Fibroblast of skin of right biceps (primary cell): Measurements from ENCODE around the gene COL21A1.

ENCODE experiments used
- DNase-seq: peaks from one replicate; pipeline ENCODE4 v3.0.0-alpha.2; 2013

Gene COL21A1

GRCh38 chr6:56244528-56245253, 2.7 kb downstream of the COL21A1 start:
- DNase-seq = no peak

DNA sequence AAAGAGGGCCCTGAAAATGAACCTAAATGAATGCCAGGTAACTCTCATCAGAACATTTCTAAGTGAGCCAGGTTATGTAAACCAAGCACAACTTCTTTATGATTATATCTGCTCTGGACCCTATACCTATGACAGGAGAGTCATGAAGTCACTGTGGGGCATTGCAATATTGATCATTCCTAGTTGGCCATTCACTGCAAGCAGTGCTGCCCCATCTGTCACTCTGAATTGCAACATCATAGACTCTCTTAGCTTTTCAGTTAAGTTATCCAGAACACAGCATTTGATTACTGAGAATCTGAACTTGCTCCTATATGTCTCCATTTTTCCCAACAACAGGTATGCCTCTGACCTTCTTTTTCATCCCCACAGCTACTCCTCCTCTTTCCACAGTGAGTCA, 3.3 kb downstream of the COL21A1 start:
- no peak for DNase-seq

GRCh38 chr6:56243518-56244070, 3.8 kb downstream of the COL21A1 start:
- no peak for DNase-seq

DNA sequence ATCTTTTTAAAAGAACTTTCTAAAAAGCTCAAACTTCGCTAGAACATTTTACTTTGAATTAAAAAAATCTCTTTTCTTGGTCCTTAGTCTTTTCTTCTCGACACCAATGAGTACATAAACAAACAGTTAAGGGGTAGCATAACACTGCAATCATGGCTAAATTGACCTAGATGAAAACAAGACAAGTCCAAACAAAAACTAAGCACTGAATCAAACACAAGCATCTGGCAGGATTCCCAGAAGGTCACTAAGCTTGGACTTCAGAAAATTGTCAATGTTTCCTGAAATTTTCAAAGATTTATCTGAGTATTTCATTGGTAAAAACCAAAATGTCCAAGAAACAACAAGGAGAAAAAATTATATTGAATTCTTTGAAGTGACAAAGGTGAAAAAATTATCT, 5.0 kb downstream of the COL21A1 start:
- no peak for DNase-seq

DNA sequence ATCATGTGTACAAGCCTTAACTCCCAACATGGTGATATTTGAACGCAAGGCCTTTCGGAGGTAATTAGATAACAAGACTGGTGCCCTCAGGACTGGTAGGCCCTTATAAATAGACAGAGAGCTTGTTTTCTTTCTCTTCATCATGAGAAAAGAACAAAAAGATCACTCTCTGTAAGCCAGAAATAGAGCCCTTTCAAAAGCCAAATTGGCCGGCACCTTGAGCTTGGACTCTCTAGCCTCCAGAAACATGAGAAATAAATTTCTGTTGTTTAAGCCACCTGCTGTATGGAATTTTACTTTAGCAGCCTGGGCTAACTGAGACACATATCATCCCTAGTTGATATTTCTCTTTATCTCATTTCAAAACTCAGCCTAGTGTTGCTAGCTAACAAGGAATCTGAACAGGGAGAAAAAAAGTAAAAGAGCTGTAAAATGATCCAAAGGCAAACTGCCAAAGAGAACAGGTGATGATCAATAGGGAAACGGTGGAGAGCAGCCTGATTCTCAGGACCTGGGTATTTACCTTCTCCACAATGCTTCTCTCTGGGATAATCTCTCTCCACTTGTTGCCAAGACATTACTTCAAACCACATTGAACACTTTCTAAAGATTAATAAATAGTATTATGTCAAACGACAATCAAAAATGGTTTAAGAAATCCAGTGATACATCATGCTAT, 6.1 kb downstream of the COL21A1 start:
- DNase-seq = no peak

DNA sequence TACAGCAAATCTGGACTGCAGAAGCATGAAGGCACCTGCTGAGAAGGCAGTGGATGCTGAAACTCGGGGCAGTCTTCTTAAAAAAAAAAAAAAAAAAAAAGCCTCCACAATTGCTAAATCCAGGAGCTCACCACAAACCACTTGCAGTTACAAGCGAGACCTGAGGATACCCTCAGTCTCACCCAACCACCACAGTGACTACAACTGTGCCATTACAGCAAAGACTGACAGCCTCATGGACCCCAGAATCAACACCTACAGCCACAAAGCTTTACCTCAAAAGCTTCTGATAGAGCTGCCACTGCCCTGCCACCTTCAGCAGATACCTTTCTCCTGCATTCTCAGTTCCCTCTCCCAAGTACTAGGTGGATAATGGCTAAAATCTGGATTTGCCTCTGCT, 9.0 kb downstream of the COL21A1 start:
- DNase-seq = no peak

- DNase-seq = no peak
Observed at GRCh38 chr6:56235245-56235644, 12.1 kb downstream of the COL21A1 start.

GRCh38 chr6:56232436-56232835, 14.9 kb downstream of the COL21A1 start:
- DNase-seq = no peak

GRCh38 chr6:56231827-56232226, 15.6 kb downstream of the COL21A1 start:
- no peak for DNase-seq

DNA sequence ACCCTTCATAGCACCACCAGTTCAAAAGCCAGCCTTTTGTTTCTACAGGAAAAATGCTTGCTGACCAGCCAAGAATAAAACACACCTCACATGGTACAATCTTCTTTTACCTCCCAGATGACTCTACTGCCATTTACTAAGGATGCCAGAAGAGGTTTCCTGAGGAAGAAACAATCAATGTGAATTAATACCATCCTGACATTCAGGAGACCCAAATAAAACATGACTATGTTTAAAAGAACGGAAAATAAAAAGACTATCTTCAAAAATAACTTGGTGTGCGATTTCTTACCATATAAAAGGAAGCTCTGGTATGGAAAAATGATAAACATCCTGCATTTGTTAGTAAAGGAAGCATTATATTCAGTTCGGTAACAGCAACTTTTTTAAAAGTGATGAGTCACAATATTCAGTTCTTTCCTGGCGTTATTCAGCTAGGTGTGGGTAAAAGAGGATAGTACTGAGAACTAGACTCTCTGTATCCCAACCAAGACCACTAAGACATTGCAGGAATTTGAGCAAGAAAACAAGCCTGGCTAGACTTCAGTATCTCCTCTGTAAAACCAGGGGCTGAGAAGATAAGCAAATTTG, 16.3 kb downstream of the COL21A1 start:
- no peak for DNase-seq

DNA sequence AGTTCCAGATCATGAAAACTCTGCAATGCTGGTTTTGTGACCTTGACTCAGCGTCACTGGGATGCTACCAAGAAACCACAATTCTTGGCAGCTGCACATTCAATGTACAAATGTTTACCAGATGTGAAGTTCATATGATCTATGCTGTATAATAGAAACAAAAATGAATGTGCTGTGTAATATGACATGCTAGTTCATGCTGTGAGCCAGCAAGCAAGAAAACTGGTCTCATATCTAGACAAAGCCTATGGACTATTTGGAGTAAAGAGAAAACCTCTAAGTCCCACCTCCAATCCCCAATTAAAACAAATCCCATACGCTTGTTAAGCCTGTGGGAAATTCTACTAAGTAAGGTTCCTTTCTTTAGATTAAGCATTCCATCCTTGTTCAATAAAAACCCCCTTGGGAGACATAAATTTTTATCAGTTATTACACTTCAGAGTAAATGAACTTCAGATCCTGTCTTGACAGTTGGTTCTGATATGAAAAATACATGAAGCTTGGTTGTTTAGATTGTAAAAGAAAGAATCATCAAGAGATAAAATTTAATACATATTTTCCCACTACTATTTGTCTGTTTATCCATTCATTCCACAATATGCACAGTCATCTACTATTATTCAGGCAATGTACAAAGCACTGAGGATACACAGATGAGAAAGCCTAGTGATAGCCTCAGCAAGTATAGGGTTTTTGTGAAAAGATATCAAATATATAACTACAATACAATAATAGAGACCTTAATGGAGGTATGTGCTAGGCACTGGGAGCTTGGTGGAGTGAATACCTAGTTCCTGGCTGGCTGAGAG, 20.1 kb downstream of the COL21A1 start:
- DNase-seq = peak; percentile 88

- DNase-seq = peak; percentile 89
Observed at GRCh38 chr6:56223995-56224394, 23.4 kb downstream of the COL21A1 start.

DNA sequence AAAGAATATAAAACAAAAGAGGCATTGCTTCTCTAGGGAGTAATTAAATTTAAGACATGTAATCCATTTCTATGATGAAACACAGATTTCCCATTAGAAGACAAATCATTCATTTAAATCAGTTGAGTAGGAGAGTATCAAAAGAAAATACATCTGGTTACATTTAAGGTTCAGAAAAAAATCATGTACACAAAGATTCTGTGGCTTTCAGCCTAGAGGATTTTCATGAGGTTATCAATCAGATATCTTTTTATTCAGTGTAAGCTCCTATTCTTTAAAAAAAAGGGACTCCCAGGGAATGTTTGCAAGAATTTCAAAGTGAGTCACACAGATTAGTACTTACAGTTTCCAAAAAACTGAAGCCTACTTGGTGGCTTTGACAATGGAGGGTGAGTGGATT, 24.9 kb downstream of the COL21A1 start:
- DNase-seq = peak; percentile 94

GRCh38 chr6:56220078-56220477, 27.3 kb downstream of the COL21A1 start:
- DNase-seq = no peak

DNA sequence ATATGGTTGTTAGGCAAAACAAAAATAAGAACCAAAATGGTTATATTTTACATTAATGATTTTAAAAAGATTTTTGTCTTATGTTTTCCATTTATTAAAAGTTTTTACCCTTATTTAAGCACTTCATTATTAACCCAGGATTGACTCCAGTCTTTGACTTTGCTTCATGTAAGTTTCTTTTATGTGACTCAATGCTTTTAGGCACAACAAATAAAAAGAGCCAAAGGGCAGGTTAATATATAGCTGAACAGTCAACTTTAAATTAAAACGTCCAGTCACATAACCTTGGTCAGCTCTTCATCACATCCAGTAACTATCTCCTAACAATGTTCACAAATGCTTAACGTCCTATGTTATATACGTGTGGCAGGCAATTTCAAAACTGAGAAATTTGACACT, 32.7 kb downstream of the COL21A1 start:
- no peak for DNase-seq

DNA sequence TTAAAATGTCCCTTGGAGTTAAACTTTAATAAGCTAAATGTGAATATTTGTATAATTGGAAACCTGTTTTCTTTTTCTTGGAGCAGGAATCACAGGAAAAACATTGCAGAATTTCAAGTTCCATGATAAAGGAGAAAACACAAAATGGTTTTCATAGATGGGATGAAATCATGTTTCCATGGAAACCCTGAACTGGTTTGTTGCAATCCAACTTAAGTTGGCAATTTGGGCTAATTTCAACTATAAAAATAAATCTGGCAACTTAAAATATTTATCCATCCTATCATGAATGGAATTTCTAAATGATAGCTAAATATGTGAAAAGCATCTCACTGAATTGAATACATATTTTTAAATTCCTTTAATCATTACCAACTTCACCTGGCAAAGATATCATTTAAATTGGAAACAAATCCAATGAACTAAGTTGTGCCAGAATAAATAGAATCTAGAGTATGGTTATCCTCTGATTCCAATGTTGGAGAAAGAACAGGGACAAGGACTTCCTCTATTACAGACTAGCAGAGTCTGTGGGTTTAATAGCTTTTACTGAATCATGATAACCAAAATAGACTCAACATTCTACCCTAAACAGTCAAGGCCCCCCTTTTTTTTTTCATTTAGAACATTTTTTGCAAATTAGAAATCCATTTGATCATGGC, 33.2 kb downstream of the COL21A1 start:
- no peak for DNase-seq

DNA sequence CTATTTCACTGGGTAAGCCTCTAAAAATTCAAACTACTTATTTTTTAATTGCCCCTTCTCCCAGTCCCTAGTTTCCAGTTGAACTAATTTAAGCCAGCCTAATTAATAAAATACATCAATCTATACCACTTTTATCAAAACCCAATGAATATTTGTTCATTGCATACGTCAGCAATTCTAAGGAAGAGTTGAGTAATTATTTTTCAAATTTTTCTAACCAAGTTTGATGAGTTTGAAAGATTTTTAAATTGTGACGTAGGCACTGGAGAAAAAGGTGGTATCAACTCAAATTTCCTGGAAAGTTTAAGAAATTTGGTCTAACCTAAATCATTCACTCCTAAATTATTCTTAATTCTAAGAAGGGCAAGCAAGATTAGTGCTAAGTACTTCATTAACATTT, 35.7 kb downstream of the COL21A1 start:
- DNase-seq = no peak

DNA sequence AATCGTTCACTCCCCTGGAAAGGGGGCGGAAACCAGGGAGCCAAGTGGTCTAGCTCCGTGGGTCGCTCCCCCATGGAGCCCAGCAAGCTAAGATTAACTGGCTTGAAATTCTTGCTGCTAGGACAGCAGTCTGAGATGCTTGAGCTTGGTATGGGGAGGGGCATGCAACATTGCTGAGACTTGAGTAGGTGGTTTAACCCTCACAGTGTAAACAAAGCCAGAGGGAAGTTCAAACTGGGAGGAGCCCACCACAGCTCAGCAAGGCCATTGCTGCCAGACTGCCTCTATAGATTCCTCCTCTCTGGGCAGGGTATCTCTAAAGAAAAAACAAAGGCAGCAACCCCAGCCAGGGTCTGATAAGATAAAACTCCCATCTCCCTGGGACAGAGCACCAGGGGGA, 43.2 kb downstream of the COL21A1 start:
- no peak for DNase-seq

DNA sequence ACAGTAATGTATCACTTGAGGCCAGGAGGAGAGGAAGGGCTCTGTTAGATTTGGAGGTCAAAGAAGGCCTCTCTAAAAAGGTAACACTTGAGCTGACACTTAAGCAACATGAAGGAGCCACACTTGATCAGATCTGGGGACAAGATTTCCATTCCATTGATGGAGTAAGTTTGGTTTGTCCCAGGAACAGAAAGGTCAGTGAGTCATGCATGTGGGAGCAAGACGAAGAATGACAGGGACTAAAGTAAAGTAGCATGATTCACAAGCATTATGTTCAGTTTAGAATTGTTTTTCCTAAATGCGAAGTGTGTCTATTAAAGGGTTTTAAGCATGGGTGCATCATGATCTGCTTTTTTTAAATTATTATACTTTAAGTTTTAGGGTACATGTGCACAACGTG, 47.4 kb downstream of the COL21A1 start:
- DNase-seq = peak; percentile 39

- DNase-seq = peak; percentile 29
Observed at GRCh38 chr6:56193846-56194245, 53.5 kb downstream of the COL21A1 start.

GRCh38 chr6:56188429-56188828, 59.0 kb downstream of the COL21A1 start:
- no peak for DNase-seq

DNA sequence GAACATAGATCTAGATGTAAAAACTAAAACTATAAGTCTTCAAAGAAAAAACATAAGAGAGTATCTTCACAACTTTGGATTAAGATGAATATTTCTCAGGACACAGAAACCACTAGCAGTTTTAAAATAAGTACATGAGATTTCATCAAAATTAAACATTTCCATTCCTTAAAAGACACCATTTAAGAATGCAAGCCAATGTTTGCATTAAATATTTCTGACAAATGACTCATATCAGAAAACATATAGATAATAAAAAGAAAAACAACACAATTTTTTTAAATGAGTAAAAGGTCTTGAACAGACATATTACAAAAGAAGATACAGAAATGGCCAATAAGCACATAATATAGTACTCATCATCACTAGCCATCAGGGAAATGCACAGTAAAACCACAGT, 59.7 kb downstream of the COL21A1 start:
- DNase-seq = no peak

DNA sequence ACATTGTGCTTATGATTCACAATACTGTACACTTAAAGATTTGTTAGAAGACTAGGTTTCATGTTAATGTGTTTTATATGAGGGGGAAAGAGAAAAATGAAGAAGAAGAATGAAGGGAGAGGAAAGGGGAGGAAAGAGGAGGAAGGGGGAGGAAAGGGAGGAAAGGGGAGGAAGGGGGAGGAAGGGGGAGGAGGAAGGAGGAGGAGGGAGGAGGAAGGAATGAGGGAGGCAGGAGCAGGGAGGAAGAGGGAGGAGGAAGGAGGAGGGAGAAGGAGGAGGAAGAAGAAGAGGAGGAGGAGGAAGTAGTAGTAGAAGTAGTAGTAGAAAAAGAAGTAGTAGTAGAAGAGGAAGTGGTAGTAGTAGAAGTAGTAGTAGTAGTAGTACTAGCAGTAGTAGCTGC, 70.6 kb downstream of the COL21A1 start:
- DNase-seq = no peak
